Measurements from ENCODE around the gene UBE3D. TPM values are rescaled to one million over a fixed set of nuclear protein-coding genes. Genes with fewer than 3 reads are reported as not detected.

The UBE3D gene
- total RNA-seq, 1 donor from 2014 or later, result 10.3 TPM

DNA sequence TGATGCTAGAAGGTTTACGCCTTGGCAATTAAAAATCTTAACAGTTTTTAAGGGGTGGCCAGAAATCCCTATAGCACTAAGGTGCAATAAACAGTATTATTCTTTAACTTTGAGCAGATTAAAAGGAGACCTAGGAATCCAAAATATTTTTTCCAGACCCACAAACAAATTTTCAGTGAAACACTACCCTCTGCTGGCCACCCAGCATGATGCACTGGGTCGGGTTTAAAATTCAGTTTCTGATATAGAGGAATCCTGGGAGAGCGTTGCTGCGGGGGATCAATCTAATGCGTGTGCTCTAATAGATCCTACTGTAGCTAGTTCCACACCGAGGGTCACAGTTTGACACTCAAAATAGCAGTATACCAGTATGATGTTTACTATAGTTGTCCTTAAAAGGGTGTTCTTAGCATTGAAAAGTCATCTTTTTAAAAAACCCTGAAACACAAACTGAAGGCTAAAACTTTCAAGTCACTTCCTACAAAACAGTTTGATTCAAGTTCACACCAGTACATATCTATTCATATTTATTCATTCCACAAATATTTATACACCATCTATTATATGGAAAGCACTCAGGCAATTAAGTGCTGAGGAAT is 10.2 kb downstream of the UBE3D start:
- H3K27ac Mint-ChIP-seq (ENCODE audit: unreplicated experiment), result no peak overlapping the region

DNA sequence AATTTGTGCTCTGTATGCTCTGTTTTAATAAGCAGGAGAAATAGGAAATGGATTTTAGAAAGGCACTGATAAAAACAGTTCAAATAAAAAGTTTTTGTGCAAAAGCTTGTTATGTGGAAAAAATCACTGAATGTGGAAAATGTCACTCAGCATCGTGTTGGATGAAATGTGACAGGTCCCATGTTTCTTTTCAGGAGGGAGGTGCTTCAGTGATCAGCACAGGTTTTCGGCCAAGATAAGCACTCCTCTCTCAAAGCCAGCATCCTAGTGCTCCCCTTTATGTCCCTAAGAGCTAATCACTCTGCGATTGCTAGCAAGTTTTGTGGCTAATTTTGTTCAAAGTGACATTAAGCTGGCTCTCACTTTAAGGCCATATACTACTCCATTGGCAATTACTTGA is 12.0 kb downstream of the UBE3D start:
- Mint-ChIP-seq H3K27me3 (ENCODE audit: low read depth) (no peaks in the 10 kb centered on the region), H3K4me3 (no peak overlapping the region), H3K36me3 (ENCODE audit: low read depth) (no peaks in the 10 kb centered on the region), H3K27ac (ENCODE audit: unreplicated experiment) (no peak overlapping the region), H3K9me3 (no peaks in the 10 kb centered on the region), H3K4me1 (no peaks in the 10 kb centered on the region)
- no peak for DNase-seq (ENCODE audit: low read depth, low spot score)
- TF ChIP-seq, protein P1, sequence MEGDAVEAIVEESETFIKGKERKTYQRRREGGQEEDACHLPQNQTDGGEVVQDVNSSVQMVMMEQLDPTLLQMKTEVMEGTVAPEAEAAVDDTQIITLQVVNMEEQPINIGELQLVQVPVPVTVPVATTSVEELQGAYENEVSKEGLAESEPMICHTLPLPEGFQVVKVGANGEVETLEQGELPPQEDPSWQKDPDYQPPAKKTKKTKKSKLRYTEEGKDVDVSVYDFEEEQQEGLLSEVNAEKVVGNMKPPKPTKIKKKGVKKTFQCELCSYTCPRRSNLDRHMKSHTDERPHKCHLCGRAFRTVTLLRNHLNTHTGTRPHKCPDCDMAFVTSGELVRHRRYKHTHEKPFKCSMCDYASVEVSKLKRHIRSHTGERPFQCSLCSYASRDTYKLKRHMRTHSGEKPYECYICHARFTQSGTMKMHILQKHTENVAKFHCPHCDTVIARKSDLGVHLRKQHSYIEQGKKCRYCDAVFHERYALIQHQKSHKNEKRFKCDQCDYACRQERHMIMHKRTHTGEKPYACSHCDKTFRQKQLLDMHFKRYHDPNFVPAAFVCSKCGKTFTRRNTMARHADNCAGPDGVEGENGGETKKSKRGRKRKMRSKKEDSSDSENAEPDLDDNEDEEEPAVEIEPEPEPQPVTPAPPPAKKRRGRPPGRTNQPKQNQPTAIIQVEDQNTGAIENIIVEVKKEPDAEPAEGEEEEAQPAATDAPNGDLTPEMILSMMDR (conservative IDR thresholded peaks at IDR 0.05), result no peak

More for the DNA sequence above, 10.2 kb downstream of the UBE3D start:
- peak; percentile 63 for DNase-seq (ENCODE audit: low read depth, low spot score)
- Mint-ChIP-seq H3K27me3 (ENCODE audit: low read depth) (no peaks in the 10 kb centered on the region), H3K4me1 (no peaks in the 10 kb centered on the region), H3K9me3 (no peaks in the 10 kb centered on the region), H3K36me3 (ENCODE audit: low read depth) (no peaks in the 10 kb centered on the region), H3K4me3 (no peak overlapping the region)
- TF ChIP-seq, protein P1 (conservative IDR thresholded peaks at IDR 0.05), result peak; percentile 92

DNA sequence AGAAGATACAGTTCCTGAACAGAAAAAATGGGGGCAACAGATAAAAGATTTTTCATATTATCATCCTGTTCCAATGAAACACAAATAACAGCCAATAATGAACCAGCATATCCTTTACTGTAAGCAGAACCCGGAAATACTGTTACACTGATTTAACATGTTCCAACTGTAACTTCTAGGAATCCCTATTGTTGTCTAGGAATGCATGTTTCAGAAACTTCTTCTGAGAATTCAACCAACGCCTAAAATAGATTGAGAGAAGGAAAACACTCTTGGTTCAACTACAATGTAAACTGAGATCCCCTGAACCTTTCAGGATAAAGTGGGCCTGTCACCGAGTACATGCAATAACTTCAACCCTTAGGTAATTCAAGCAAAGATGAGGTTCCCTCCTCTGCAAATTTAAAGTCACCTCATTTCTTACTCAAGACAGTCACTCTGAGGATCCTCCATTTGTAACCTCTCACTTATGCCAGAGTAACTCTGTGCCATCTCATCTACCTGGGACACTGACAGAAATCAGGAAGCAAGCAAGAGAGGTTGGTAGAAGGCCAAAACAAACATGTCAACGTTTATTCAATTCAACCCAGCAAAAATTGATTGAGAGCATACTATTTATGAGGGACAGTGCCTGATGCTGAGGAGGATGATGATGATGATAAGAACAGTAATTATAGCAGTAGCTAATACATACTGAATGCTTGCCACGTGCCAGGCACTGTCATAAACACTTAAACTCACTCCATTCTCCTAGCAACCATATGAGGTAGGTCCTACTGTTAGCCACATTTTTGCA is 14.1 kb downstream of the UBE3D start:
- no peaks in the 10 kb centered on the region for H3K27me3 Mint-ChIP-seq (ENCODE audit: low read depth)
- no peak for DNase-seq (ENCODE audit: low read depth, low spot score)
- H3K4me3 Mint-ChIP-seq, result no peak overlapping the region
- no peak overlapping the region for H3K27ac Mint-ChIP-seq (ENCODE audit: unreplicated experiment)
- TF ChIP-seq, protein P1 (conservative IDR thresholded peaks at IDR 0.05), result no peak
- no peaks in the 10 kb centered on the region for H3K9me3 Mint-ChIP-seq
- no peaks in the 10 kb centered on the region for H3K36me3 Mint-ChIP-seq (ENCODE audit: low read depth)
- H3K4me1 Mint-ChIP-seq, result no peaks in the 10 kb centered on the region

DNA sequence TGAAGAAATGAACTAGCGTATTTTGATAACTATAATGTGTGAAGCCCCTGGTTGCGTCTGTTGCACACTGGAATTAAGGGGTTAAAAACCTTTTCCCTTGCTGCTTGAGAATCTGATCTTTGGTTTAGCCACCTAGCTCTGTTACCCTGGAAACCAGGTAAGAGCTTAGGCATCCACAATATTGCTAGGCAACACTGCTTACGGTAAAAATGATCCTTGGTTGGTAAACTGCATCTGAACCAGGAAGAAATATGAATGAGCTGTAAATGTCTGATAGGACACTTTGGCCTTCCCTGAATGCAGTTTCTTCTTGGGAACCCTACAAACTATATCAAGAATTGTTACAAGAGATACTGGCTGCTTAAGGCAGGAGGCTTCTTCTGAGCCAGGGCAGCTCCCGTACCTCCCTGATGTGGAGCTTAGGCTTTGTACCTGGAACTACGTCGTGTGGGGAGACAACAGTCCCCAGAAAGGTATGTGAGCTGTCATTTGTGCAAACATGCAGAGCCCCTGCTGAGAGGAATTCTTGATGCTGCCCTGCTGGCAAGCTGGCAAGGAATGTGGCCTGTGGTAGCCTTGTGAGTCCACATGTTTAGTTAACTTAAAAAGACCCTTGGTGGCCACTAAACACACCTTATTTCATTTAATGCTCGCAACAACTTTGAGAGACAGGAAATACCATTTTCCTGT is 18.4 kb downstream of the UBE3D start:
- Mint-ChIP-seq H3K4me1 (peaks cover 17% of the 10 kb centered on the region), H3K4me3 (no peak overlapping the region), H3K9me3 (no peaks in the 10 kb centered on the region), H3K27me3 (ENCODE audit: low read depth) (no peaks in the 10 kb centered on the region), H3K27ac (ENCODE audit: unreplicated experiment) (no peak overlapping the region), H3K36me3 (ENCODE audit: low read depth) (peaks cover 2% of the 10 kb centered on the region)
- TF ChIP-seq, protein P1 (conservative IDR thresholded peaks at IDR 0.05), result no peak
- no peak for DNase-seq (ENCODE audit: low read depth, low spot score)

DNA sequence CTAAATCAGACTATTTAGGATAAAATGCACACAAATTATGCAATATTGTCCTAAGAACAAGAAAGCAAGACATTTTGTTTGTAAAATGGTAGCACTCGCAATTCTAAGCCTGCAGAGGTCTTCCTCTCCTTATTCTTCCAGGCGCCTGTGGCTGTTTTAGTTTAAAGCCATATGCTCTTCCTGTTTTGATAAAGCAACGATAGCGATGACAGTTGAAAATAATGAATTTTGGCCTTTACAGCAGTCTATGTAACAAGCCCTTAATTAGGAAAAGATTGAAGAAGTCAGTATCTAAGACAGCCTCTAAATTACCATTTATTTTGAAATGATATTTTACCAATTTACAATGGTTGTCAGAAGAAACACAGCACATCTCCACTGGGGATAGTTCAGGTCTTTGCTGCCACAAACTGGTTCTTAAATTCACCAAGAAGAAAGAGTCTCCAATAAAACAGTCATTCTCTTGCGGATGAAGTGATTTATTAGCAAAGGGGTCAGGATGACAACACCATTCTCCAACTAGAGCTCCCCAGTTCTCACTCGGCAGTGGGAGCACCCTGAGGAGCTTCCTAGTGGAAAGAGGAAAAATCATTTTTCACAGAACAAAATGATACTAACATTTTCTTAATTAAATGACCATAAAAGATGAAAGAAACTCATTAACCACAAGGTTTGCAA is 21.4 kb downstream of the UBE3D start:
- H3K27ac Mint-ChIP-seq (ENCODE audit: unreplicated experiment), result no peak overlapping the region
- TF ChIP-seq, protein P1 (conservative IDR thresholded peaks at IDR 0.05), result no peak
- no peak overlapping the region for H3K4me3 Mint-ChIP-seq
- DNase-seq (ENCODE audit: low read depth, low spot score), result no peak
- H3K4me1 Mint-ChIP-seq, result peaks cover 18% of the 10 kb centered on the region
- no peaks in the 10 kb centered on the region for H3K27me3 Mint-ChIP-seq (ENCODE audit: low read depth)
- peaks cover 2% of the 10 kb centered on the region for H3K36me3 Mint-ChIP-seq (ENCODE audit: low read depth)
- H3K9me3 Mint-ChIP-seq, result no peaks in the 10 kb centered on the region

All from neural crest cell (in vitro differentiated cells).